Endometrial microvascular endothelial cells (primary cell): ENCODE measurements around the gene PAPOLB. TPM values are rescaled to one million over a fixed set of nuclear protein-coding genes. Genes with fewer than 3 reads are reported as not detected.
"Not testable (repeated sequence)": the region's sequence is repeated elsewhere in the genome, so short reads cannot be mapped to it uniquely, and the experiment has no call there.

Experiments used
- in situ Hi-C: cut with HindIII; loops from 2 replicates; pipeline ENCODE4 v1.10.0; 2017; ENCODE audit warnings: low sequenced_read_pairs, low pct_unique_long_range_greater_than_20kb; ENCODE audit errors: inconsistent ontology term
- total RNA-seq: library from RNA; depleted of rRNA; stranded (reverse); fragments of >200 nt; gene quantifications from one replicate; pipeline ENCODE4 v1.2.3, GENCODE V29; 2015; ENCODE audit errors: inconsistent ontology term

PAPOLB gene
- total RNA-seq = not detected

DNA sequence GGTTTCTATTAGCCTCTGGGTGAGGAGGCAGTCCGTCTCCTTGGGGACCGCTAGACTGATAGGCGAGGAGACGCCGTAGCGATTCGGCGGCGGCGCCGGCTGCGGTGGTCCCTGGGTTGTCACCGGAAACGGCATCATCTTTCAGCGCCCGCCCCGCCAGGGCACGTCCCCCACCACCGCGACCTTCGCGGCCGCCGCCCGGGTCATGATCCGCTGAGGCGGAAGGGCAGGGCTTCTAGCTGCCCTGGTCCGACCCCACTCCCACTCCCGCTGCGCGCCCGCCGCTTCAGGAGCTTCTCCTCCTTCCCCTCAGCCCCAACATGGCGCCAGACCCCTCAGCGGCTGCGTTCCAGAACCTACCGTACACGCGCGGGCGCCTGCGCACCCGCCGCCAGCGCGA is at the start of gene PAPOLB:
Gene PAPOLB, minus strand, starts transcription at position 358 of the 400 bp plus-strand sequence. Its CDS starts 220 bp downstream, at position 138.
- in situ Hi-C loops = no loop called here

DNA sequence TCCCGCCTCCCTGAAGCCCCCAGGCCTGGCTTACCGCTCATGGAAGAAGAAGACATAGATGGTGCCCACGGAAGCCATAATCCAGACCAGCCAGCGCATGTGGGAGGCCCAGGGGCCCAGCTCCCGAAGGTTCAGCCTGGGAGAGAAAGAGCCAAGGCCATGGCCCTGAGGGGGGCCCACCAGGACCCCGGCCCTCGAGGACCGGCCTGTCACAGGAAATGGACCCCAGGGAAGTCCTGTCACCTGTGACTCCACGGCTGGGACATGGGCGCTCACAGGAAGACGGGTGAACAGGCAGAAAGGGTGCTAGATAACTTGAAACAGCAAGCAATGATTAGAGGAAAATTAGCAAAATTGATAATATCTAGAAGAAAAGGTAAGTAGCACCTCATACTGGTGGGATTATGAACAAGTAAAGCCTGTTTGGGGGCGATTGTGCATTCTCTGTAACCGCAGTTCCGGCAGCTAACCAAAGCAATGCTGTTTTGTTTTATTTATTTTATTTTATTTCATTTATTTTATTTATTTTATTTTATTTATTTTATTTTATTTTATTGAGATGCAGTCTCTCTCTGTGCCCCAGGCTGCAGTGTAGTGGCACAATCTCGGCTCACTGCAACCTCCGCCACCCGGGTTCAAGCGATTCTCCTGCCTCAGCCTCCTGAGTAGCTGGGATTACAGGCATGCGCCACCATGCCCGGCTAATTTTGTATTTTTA is 49.4 kb upstream of the PAPOLB start:
- in situ Hi-C loops = no loop called here

DNA sequence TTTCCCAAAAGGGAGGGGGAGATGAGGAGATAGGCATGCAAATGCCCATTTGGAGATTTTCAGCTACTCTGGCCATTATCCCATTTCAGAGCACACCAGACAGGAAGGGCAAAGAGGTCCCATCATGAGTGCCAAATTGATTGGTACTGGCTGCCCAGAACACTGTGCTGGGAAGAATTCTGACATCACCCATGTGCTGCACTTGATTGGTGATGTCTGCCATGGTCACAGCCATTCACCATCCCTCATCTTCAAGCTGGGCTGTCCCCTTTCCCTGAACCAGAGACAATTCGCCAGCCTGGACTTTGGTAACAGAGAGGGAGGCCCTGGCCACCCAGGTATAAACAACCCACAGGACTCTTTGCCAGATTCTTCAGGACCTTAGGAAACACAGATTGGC is 44.9 kb upstream of the PAPOLB start:
- in situ Hi-C loops = no loop called here

DNA sequence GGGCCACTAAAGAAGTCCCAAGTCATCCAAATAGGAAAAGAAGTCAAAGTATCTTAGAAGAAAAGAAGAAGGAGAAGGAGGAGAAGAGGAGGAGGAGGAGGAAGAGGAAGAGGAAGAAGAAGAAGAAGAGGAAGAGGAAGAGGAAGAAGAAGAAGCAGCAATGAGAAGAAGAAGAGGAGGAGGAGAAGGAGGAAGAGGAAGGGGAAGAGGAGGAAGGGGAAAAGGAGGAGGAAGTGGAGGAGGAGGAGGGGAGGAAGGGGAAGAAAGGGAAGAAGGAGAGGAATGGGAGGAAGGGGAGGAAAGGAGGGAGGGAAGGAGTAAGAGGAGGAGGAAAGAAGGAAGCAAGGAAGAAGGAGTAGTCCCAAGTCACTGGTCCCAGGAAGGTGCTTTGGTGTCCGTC is 43.3 kb upstream of the PAPOLB start:
- in situ Hi-C loops = no loop called here

DNA sequence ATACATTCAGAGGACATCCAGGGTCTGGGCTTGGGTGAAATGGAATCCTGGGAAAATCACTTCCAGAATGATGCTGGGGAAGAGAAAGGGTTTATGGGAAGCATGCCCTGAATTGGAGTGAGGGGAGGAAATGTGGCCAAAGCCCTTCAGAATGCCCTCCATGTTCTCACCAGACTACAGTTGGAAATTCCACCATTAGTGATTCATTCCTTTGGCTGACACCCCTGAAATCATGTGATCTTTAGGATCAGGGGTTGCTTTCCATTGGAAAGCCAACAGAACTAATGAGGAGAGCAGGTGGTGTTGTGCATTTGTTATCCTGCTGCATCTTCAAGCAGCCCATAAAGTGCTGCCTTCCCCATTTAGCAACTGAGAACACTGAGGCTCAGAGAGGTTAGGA is 42.5 kb upstream of the PAPOLB start:
- in situ Hi-C loops = no loop called here

DNA sequence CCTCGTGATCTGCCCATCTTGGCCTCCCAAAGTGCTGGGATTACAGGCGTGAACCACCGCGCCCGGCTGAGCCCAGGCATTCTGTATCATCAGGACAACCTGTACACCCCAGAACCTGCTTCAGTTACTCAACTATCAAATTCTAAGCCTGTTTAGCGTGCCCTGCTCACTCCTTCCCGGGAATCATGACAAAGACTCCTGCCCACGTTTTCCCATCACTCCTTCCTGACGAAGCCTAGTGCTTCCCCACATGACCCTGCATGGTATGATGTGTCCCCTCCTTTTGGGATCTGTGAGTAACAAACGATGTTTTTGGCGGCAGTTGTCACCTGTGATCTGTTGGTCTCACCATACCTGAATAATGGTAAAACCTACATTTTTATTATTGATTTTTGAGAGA is 33.9 kb upstream of the PAPOLB start:
- in situ Hi-C loops = no loop called here

DNA sequence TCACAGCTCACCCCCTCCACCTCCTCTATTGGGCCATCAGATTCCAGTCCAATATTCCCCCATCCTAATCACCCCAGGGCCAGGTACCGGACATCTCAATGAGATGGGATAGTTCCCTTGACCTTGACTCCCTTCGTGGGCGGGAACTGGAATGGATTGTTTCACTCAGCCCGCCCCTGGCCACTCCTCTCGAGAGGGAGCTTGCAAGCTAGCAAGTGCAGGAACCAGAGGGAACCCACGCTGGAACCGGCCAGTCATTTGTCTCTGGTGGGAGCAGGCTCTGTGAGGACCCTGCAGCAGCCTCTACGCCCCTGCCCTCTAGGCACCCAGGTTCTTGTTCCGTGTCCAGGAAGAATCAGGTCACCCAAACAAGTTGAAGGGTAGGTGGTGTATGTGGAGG is 32.7 kb upstream of the PAPOLB start:
- in situ Hi-C loops = no loop called here

DNA sequence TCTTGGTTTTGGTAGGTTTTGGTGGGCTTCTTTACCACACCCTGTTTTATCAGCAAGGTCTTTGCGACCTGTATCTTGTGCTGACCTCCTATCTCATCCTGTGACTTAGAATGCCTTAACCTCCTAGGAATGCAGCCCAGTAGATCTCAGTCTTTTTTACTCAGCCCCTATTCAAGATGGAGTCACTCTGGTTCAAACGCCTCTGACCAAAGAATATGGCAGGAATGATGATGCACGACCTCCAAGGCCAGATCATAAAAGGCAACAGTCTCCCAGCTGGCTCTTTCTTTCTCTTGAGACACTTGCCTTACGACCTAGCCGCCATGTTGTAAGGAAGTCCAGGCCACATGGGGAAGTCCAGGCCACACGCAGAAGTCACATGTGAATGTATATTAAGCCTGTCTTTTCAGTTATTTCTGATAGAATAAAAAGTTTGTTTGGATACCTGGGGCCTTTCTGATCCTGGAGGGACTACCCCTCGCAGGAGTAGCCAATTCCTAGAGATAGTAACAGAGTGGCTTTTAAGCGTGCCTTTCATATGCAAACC is 32.2 kb upstream of the PAPOLB start:
- in situ Hi-C loops = no loop called here

DNA sequence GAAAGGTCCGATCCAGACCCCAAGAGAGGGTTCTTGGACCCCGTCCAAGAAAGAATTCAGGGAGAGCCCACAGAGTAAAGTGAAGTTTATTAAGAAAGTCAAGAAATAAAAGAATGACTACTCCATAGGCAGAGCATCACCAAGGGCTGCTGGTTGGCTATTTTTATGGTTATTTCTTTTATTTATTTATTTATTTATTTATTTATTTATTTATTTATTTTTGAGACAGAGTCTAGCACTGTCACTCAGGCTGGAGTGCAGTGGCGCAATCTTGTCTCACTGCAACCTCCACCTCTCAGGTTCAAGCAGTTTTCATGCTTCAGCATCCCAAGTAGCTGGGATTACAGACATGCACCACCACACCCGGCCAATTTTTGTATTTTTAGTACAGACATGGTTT is 31.4 kb upstream of the PAPOLB start:
- in situ Hi-C loops = not testable (repeated sequence)

DNA sequence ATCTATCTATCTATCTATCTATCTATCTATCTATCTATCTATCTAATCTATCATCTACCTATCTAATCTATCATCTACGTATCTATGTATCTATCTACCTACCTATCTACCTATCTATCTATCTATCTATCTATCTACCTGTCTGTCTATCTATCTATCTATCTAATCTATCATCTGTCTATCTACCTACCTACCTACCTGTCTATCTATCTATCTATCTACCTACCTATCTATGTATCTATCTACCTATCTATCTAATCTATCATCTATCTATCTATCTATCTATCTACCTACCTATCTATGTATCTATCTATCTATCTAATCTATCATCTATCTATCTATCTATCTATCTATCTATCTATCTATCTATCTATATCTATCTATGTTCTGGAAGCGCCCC is 29.7 kb upstream of the PAPOLB start:
- in situ Hi-C loops = not testable (repeated sequence)

DNA sequence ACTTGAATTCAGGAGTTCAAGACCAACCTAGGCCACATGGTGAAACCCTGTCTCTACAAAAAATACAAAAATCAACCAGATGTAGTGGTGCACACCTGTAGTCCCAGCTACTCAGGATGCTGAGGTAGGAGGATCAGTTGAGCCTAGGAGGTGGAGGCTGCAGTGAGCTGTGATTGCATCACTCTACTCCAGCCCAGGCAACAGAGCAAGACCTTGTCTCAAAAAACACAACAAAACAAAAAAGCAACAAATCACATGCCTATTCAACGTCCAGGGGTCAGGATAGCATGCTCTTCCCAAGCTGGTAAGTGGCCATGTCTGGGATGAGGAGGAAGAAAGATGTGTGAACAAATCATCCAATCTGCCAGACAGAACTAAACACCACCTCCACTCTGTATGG is 27.9 kb upstream of the PAPOLB start:
- in situ Hi-C loops = no loop called here

DNA sequence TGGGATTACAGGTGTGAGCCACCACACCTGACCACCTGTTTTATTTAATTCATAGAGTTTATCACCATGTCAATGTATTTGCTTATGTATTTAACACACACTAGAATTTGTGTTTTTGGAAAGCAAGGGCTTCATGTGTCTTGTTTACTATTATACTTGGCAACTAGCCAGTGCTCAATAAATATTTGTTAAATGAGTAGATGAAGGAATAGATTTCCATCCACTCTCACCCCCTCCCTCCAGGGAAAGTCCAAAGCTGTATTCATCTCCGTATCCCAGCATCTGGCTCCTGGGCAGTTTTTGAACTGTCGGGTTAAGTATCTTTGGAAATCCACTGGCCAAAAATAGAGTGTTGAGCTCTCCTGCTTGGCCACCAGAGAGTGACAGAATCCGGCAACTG is 26.3 kb upstream of the PAPOLB start:
- in situ Hi-C loops = no loop called here

DNA sequence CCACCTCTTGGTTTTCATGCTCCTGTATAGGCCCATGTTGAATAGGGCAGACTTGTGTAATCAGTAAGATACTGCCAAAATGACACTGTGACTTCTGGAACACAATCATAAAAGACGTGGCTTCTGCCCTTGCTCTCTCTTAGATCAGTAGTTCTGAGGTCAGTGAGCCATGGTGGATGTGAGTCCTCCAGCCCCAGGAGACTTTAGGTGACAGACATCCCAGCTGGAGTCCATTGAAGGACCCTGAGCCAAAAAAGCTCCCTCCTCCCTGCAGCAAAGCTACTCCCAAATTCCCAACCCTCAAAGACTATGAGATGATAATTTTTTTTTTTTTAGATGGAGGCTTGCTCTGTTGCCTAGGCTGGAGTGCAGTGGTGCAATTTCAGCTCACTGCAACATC is 24.8 kb upstream of the PAPOLB start:
- in situ Hi-C loops = no loop called here

DNA sequence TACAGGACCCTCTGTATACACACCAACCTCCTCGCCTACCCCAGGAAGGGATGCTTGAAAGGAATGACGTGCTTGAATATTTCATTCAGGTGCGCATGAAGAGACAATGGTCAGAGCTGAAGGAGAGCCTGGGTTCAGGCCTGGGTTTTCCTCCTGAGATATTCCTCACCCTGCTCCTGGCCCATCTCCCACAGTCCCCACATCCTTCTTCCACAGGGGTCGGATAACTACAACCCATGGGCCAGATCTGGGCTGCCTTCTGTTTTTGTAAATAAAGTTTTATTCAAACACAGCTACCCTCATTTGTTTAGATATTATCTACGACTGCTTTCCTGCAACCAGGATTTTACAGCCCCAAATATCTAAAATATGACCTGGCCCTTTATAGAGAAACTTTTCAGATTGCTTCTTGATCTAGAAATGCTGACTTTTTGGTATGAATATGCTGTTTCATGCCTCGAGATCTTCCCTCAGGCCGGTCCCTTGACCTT is 23.5 kb upstream of the PAPOLB start:
- in situ Hi-C loops = no loop called here

DNA sequence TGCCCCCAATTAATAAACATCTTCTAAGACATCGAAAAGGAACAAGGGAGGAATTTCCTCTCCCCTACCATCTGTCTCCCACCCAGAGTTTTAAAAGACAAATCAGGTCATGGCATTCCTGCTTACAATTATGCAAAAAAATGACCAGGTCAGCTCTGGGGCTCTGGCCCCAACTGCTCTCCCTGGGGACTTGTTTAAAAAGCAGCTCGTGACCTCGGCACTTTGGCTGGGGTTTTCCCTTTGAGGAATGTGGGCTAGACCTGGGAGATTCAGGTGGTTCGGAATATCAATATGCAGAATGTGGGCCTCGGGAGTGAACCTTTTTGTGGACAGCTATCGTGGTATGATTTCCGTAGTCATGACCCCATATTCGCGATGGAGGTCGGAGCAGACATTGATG is 22.3 kb upstream of the PAPOLB start:
- in situ Hi-C loops = no loop called here

DNA sequence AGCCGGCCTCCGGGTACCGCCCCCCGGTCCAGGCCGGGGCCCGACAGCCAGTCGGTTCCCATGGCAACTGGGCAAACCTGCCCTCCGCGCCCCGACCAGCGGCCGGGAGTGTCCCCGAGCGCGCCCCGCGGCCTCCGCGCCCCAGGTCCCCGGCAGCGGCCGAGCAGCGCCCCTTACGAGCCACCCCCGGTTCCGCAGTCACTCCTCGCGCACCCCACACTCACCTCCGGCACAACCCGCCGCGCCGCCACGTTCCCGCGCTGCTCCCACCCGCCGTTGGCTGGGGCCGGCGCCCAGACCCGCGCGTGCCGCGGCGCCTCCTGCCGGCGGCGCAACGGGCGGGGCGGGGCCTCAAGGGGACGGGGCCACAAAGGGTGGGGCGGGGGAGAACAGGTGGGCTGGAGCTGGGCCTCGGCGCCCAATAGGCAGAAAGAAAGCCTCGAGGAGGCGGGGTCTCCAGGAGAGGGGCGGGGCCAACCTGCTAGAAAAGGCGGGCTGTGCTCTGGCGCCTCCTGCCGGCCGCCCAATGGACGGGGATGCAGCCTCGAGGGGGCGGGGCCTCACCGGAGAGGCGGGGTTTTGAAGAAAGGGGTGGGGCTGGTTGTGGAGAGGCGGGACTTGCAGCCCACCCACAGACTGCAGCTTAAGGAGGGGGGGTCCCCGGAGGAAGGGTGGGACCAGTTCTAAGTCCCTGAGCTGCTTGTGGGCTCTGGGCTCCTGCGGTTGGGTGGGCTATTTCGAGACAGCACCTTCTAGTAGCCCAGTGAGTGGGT is 21.7 kb upstream of the PAPOLB start, which contains the start of gene RADIL:
Gene RADIL, minus strand, starts transcription at position 345 of the 773 bp plus-strand sequence. CDS start 5,577 bp downstream, outside the sequence.
- in situ Hi-C loops = no loop called here

DNA sequence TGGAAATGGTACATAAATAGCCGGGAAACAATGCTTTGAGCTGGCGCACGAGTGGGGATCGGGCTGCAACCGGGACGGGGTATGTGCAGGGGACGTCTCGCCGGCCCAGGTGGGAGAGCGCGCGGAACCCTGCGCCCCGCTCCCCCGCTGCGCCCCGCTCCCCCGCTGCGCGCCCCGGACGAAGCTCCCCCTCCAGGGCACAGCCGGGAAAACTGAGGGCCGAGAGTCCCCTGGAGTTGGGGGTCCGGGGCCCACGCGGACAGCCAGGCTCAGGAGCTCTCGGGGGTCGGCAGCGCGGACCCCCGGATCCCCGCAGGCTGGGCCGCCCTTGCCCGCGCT is 21.2 kb upstream of the PAPOLB start:
- in situ Hi-C loops = no loop called here

DNA sequence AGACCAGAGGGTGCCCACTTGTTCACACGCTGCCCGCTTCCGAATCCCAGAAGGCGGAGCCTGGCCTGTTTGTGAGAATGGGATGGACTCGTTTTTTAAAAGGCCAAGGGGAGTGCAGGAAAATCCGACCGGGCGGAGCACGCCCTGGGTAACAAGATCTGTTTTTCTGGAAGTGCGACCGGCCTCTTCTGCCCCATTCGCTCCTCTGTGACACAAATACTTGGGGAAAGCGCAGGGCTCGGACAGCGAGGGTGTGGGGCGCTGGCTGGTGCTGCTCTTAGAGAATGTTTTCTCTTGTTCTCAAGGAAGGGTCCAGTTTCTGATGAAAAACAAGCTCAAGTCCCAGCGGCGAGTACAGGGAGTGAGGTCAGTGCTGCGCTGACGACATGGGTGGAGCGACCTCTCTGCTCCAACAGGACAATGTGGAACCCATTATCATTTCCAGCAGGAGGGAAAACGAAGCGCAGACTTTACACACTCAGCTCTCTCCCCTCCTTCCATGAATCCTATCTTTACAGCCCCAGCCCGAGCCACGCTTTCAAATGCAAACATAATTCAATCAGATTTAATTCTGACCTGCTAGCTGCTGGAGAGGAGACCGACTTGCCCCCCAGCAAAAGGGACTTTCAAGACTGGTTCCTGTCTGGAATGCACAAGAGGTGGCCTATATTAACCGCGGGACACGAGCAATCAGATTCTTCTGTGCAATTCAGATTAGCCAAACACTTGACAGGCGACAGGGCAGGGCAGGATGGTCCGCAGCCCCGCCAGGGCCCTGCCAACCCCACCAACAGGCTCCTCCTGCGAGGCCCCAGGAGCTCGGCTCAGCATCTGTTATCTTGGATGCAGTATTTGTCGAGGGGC is 20.6 kb upstream of the PAPOLB start:
- in situ Hi-C loops = no loop called here

DNA sequence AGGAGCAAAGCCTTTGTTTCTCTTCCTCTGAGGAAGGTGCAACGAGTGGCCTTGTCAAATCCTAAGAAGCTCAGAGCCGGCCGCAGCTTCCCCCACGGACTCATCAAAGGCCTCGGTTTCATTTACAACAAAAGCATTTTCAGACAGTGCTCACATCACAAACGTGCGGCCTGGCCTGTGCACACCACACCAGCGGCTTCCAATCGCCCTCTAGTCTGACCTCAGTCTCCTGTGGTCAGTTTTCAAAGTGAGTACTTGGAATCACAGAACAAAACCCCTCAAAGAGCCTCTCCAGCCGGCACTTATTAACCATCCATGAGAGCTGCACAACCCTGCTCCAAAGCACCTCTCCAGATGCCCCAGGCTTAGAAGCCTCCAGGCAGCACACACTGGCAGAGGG is 18.4 kb upstream of the PAPOLB start:
- in situ Hi-C loops = no loop called here
